Panc1 (cell line): Measurements from ENCODE around the gene ERCC6L. TPM values are rescaled to one million over a fixed set of nuclear protein-coding genes. Genes with fewer than 3 reads are reported as not detected.

Experiments
- ATAC-seq: fragments of 200-7000 bp; cut with Tn5 transposase; 2 replicates; pipeline ENCODE4 v1.9.1; 2020; ENCODE audit warnings: mild to moderate bottlenecking, moderate library complexity
- BruUV-seq: library from RNA; stranded (reverse); fragments of 400-500 nt; replicated peaks from 2 replicates; lab custom pipeline; 2021; lab: Mats Ljungman, UMichigan
- CTCF ChIA-PET: fragments of 300-600 bp; sonication (Branson Sonifier 250); formaldehyde crosslinking; loops from one replicate; lab custom pipeline; 2022; ENCODE audit warnings: antibody characterized with exemption; lab: Charles Lee
- POLR2A ChIA-PET: fragments of 300-600 bp; sonication (Branson Sonifier 250); formaldehyde crosslinking; loops from one replicate; lab custom pipeline; 2022; ENCODE audit warnings: antibody characterized with exemption; lab: Charles Lee
- DNase-seq: peaks from one replicate; pipeline ENCODE4 v3.0.0-alpha.2; 2010; ENCODE audit warnings: low read depth, low spot score
- H3K27ac ChIP-seq: 2 replicates; pipeline ENCODE4 v1.5.1; 2011; ENCODE audit warnings: mild to moderate bottlenecking, low read length, inconsistent platforms
- H3K27me3 ChIP-seq: fragments of 200-500 bp; sonication (Bioruptor generic); 2 replicates; pipeline ENCODE4 v1.6.0; 2014; ENCODE audit warnings: low read length, inconsistent platforms; ENCODE audit not compliant: control insufficient read depth, insufficient read depth
- H3K36me3 ChIP-seq: fragments of 200-500 bp; sonication (Bioruptor generic); 2 replicates; pipeline ENCODE4 v1.5.1; 2014; ENCODE audit warnings: inconsistent platforms, mild to moderate bottlenecking, low read length, moderate library complexity; ENCODE audit not compliant: control insufficient read depth, insufficient read depth
- H3K4me1 ChIP-seq: 2 replicates; pipeline ENCODE4 v1.5.1; 2011; ENCODE audit warnings: inconsistent platforms, mild to moderate bottlenecking, low read length, moderate library complexity; ENCODE audit not compliant: control insufficient read depth, insufficient read depth
- H3K4me3 ChIP-seq, 2 experiments: 2 replicates each; pipeline ENCODE4 v1.5.1; 2011 to 2012; ENCODE audit warnings: low read depth in 2 of 2, low read length in 2 of 2, mild to moderate bottlenecking in 2 of 2, inconsistent platforms in 1 of 2, moderate library complexity in 1 of 2
- H3K9me3 ChIP-seq: fragments of 200-500 bp; sonication (Bioruptor generic); 2 replicates; pipeline ENCODE4 v1.5.1; 2014; ENCODE audit warnings: low read depth, mild to moderate bottlenecking, inconsistent platforms, low read length, moderate library complexity; ENCODE audit not compliant: control insufficient read depth, insufficient read depth
- POLR2AphosphoS5 ChIP-seq: IDR thresholded peaks from 2 replicates; pipeline ENCODE4 v1.6.1; 2012; ENCODE audit warnings: mild to moderate bottlenecking, low read depth, low read length, moderate library complexity
- SIN3A ChIP-seq: IDR thresholded peaks from 2 replicates; pipeline ENCODE4 v1.6.1; 2012; ENCODE audit warnings: low read depth, mild to moderate bottlenecking, low read length, moderate library complexity, borderline replicate concordance; ENCODE audit not compliant: insufficient read depth
- TCF7L2 ChIP-seq: IDR thresholded peaks from 2 replicates; pipeline ENCODE4 v1.6.1; 2011; ENCODE audit warnings: mild to moderate bottlenecking, low read depth, low read length, inconsistent platforms
- in situ Hi-C: cut with HindIII; loops from 2 replicates; pipeline ENCODE4 v1.10.0; 2016; ENCODE audit warnings: low sequenced_read_pairs, low pct_unique_long_range_greater_than_20kb
- intact Hi-C: fragments of 100-400 bp; cut with micrococcal nuclease; formaldehyde crosslinking; loops from one replicate; pipeline ENCODE4 v1.10.0; 2022; ENCODE audit not compliant: unreplicated experiment
- total RNA-seq: library from RNA; stranded (reverse); gene quantifications from one replicate; pipeline ENCODE4 v1.2.1, GENCODE V29; 2021; ENCODE audit not compliant: unreplicated experiment
- TF ChIP-seq, protein P1 (sequence below): fragments of 450-650 bp; IDR thresholded peaks from 2 replicates; pipeline ENCODE4 v1.5.1; 2017; ENCODE audit warnings: mild to moderate bottlenecking
- TF ChIP-seq, protein P2 (sequence below), 2 experiments: IDR thresholded peaks; 2 replicates each; pipeline ENCODE4 v1.6.1; 2011 to 2012; ENCODE audit warnings: low read depth in 2 of 2, control low read depth in 1 of 2, low read length in 1 of 2, mild to moderate bottlenecking in 1 of 2, moderate library complexity in 1 of 2; ENCODE audit not compliant: insufficient read depth in 1 of 2

ERCC6L gene
- total RNA-seq, 1 experiment from 2014 or later = 17.3 TPM

DNA sequence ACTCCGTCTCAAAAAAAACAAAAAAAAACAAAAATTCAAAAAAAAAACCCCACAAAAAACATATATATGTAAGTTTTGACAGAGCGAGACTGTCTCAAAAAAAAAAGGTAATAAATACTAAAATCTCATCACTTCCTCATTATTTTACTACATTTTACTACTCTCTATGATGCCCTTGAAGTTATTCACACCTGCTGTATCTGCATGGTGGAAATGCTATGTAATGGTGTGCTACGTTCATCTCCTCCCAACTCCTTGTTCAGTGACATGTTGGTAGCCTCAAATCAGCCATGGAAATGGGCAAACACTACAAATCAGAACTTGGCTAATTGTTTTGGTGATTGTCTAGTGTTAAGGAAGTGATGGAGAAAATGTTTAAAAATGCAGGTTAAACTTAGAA, 26.4 kb upstream of the ERCC6L start:
- in situ Hi-C loops = no loop called here
- no TSS peak for BruUV-seq

DNA sequence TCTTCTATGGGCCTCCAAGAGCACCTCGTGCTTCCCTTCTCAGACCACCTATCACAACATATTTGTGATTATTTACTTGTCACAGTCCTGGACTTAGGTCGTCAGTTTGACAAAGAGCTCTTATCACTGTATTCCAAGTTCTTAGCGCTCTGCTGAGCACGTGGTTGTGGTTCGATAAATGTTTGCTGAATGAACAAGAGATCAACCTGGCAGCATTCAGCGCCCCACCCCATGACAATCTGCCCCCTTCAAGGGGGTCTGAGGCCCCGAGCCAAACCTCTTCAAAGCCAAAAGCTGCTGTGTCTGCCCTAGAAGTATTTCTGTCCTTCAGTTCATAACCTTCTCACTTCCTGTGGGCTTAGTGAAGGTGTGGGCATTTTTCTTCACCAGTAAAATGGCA, 23.2 kb upstream of the ERCC6L start:
- ChIA-PET CTCF (no interaction called here), POLR2A (no interaction called here)
- H3K9me3 ChIP-seq = no peaks in the 10 kb centered on the region
- no peak for TF ChIP-seq SIN3A
- TF ChIP-seq POLR2AphosphoS5 = no peak
- TF ChIP-seq, protein P1, sequence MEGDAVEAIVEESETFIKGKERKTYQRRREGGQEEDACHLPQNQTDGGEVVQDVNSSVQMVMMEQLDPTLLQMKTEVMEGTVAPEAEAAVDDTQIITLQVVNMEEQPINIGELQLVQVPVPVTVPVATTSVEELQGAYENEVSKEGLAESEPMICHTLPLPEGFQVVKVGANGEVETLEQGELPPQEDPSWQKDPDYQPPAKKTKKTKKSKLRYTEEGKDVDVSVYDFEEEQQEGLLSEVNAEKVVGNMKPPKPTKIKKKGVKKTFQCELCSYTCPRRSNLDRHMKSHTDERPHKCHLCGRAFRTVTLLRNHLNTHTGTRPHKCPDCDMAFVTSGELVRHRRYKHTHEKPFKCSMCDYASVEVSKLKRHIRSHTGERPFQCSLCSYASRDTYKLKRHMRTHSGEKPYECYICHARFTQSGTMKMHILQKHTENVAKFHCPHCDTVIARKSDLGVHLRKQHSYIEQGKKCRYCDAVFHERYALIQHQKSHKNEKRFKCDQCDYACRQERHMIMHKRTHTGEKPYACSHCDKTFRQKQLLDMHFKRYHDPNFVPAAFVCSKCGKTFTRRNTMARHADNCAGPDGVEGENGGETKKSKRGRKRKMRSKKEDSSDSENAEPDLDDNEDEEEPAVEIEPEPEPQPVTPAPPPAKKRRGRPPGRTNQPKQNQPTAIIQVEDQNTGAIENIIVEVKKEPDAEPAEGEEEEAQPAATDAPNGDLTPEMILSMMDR = no peak
- TF ChIP-seq, protein P2, sequence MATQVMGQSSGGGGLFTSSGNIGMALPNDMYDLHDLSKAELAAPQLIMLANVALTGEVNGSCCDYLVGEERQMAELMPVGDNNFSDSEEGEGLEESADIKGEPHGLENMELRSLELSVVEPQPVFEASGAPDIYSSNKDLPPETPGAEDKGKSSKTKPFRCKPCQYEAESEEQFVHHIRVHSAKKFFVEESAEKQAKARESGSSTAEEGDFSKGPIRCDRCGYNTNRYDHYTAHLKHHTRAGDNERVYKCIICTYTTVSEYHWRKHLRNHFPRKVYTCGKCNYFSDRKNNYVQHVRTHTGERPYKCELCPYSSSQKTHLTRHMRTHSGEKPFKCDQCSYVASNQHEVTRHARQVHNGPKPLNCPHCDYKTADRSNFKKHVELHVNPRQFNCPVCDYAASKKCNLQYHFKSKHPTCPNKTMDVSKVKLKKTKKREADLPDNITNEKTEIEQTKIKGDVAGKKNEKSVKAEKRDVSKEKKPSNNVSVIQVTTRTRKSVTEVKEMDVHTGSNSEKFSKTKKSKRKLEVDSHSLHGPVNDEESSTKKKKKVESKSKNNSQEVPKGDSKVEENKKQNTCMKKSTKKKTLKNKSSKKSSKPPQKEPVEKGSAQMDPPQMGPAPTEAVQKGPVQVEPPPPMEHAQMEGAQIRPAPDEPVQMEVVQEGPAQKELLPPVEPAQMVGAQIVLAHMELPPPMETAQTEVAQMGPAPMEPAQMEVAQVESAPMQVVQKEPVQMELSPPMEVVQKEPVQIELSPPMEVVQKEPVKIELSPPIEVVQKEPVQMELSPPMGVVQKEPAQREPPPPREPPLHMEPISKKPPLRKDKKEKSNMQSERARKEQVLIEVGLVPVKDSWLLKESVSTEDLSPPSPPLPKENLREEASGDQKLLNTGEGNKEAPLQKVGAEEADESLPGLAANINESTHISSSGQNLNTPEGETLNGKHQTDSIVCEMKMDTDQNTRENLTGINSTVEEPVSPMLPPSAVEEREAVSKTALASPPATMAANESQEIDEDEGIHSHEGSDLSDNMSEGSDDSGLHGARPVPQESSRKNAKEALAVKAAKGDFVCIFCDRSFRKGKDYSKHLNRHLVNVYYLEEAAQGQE (IDR thresholded peaks at IDR 0.05; ENCODE audit: insufficient read depth in 1 of 2, low read depth in 2 of 2, low read length in 1 of 2) = no peak
- no peak for TF ChIP-seq TCF7L2
- no peaks in the 10 kb centered on the region for H3K36me3 ChIP-seq
- H3K27ac ChIP-seq = no peak overlapping the region
- peaks cover 5% of the 10 kb centered on the region for H3K4me1 ChIP-seq
- no peaks in the 10 kb centered on the region for H3K27me3 ChIP-seq
- BruUV-seq = no TSS peak
- DNase-seq = no peak
- intact Hi-C loops = no loop called here
- in situ Hi-C loops = no loop called here
- ATAC-seq = no peak
- no peak overlapping the region for H3K4me3 ChIP-seq

More for the DNA sequence above, 26.4 kb upstream of the ERCC6L start:
- CTCF ChIA-PET = no interaction called here
- TF ChIP-seq, protein P2 (IDR thresholded peaks at IDR 0.05; ENCODE audit: insufficient read depth in 1 of 2, low read depth in 2 of 2, low read length in 1 of 2) = no peak
- TF ChIP-seq SIN3A (no peak), TCF7L2 (no peak), POLR2AphosphoS5 (no peak)
- TF ChIP-seq, protein P1 = no peak
- no peaks in the 10 kb centered on the region for H3K27me3 ChIP-seq
- DNase-seq (no peak), ATAC-seq (no peak)
- H3K27ac ChIP-seq = no peak overlapping the region
- H3K4me1 ChIP-seq = 0 out of 2 replicates have a peak, but pooled peaks cover 2% of the 10 kb centered on the region
- no peak overlapping the region for H3K4me3 ChIP-seq
- H3K36me3 ChIP-seq = 0 out of 2 replicates have a peak, but pooled peaks cover 3% of the 10 kb centered on the region
- POLR2A ChIA-PET = no interaction called here
- intact Hi-C loops = no loop called here
- H3K9me3 ChIP-seq = no peaks in the 10 kb centered on the region
